Measurements from ENCODE around the gene PCNT. TPM values are rescaled to one million over a fixed set of nuclear protein-coding genes. Genes with fewer than 3 reads are reported as not detected.

The PCNT gene
- total RNA-seq, 2 experiments from 2014 or later: 50.0 to 53.1 TPM

DNA sequence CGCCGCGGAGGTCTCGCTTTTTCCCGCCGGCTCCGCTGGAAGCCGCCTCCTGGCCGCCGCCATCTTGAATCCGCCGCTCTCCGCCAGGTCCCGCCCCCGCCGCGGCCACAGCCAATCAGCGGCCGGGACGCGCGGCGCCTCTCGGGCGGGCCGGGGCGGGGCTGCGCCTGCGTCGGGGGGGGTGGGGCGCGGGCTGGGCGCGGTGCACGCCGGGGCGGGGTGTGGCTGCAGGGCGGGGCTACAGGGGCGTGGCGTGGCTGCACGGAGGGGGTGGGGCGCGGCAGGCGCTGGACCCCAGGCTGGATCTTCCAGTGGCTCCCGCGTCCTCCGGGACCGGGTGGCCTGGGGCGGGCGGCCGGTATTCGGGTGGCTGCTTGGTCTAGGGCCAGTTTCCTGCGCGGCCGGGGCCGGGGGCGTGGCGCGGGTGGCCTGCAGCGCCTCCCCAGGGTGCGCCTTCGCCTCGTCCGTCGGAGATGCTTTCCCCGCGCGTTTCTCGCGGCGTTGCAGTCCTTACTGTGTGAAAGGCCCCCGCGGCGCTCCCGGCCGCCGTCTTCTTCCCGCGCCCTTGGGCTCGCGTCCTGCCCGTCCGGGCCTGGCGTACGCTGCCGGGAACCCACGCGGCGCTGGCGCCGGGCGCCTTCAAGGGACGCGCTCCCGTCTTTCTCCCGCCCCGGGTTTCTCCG is 575 bp downstream of the PCNT start:
- CTCF ChIA-PET: interaction anchor here (1.2 to 1.3 kb wide), 3 partner anchors 48 to 181 kb away, joined by 3 to 5 read pairs (median 3); no protein-coding TSS in a partner anchor
- POLR2A ChIA-PET: no interaction called here

DNA sequence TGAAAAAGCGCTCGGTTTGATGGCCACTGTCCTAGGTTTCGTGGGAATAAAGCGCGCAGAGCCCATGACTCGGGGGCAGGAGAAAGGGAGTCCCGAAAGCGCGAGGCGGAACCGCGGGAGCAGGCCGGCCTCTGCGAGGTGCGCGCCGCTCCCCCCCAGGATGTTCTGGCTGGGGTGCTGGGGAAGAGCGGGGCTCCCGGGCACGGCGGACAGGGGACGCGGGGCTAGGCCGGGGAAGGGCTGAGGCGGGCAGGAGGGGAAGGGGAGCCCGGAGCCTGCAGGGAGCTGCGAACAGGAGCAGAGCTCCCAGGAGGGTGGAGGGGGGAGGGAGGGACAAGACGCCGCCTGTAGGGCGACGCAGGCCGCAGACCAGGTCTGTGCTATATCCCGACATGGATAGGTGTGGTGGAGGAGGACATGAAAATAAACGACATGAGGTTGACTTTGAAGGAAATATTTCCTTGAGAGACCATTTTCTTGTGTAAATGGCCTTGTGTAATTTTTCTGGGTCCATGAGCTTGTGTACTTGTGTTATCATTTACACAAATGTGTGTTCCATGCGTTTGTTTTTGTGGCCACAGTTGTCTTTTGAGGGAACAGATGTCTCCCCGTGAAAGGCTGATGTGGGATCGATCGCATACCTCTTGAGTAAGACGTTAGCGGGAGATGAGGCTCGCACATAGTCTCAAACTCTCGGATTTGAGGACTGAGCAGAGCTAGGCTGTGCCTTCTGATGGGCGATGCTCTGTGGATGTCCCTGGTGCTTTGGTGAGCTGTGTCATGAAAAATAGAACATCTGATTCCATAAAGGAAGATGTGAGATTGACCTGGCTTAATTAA is 1.3 kb downstream of the PCNT start:
- ChIA-PET POLR2A (no interaction called here), CTCF (interaction anchor here (0.7 to 1.3 kb wide), 5 partner anchors 13 to 182 kb away, joined by 3 to 5 read pairs (median 3); no protein-coding TSS in a partner anchor)

DNA sequence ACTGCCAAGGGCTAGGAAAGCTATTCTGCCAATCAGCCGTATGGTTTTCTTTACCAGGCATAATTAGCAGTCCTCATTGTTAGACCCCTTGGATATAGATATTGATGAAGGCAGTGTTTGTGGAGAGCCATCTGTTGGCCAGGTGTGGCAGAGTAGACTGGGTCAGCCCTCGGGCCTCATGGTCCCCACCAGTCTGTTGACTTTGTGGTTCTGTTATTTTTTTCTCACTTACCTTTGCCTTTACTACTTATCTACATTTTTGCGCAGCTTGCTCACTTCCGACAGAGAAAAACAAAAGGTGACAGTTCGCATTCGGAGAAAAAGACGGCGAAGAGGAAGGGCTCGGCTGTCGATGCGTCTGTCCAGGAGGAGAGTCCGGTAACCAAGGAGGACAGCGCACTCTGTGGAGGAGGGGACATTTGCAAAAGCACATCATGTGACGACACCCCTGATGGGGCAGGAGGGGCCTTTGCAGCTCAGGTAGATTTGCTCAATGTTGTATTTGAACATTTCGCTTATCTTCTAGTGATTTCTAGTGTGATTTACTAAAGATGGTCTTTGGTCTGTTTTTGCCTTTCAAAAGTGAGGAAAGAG is 2.3 kb downstream of the PCNT start:
- POLR2A ChIA-PET: no interaction called here
- CTCF ChIA-PET: interaction anchor here (0.8 to 1.3 kb wide), 2 partner anchors 12 to 50 kb away, joined by 4 to 5 read pairs; no protein-coding TSS in a partner anchor

DNA sequence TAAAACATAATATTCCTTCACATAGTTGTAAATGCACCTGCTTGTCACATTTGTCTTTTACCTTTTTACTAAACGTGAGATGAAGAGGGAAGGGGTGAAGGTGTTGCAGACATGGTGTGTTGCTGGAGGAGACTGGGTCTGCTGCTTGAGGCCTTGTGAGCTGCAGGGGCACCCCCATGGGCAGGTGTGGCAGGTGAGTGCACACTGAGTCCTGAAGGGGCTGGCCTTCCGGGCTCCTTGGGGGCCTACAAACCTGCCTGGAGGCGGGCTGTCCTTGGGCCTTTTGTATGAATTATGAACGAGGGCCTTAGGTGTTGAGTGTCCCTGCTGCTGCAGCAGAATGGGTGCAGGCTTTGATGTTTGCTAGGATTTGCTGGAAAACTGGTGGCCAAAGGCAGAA is 3.8 kb downstream of the PCNT start:
- ChIA-PET POLR2A (no interaction called here), CTCF (no interaction called here)

DNA sequence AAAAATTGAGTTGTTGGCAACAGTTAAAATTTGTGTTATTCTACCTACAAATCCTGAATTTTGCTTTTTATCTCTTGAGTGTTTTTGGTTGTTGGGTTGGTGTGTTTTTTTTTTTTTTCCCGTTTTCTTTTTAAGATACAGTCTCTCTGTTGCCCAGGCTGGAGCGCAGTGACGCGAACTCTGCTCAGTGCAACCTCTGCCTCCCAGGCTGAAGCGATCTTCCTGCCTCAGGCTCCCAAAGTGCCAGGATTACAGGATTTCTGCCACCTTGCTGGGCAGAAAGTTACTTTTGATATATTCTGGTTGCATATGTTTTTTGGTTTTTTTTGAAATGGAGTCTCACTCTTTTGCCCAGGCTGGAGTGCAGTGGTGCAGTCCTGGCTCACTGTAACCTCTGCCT is 4.2 kb downstream of the PCNT start:
- ChIA-PET POLR2A (interaction anchor here (0.6 kb wide), 1 partner anchor 43 kb away, joined by 3 read pairs; no protein-coding TSS in a partner anchor), CTCF (no interaction called here)

DNA sequence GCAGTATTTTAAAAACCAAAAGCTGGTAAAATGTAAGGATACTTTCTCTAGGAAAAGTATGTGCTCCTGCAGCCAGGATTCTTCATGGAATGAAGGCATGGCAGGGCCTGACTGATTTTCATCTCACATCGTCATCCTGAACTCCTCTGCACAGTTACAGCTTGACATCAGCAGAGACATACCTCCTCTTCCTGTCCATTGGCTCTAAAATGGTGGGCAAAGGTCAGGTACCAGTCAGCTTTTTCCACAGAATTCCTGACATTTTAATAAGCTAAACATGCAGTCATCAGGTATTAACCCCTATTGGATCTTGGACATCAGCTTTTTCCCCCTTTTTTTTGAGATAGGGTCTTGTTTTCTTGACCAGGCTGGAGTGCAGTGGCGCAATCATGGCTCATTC is 5.8 kb downstream of the PCNT start:
- ChIA-PET POLR2A (no interaction called here), CTCF (no interaction called here)

DNA sequence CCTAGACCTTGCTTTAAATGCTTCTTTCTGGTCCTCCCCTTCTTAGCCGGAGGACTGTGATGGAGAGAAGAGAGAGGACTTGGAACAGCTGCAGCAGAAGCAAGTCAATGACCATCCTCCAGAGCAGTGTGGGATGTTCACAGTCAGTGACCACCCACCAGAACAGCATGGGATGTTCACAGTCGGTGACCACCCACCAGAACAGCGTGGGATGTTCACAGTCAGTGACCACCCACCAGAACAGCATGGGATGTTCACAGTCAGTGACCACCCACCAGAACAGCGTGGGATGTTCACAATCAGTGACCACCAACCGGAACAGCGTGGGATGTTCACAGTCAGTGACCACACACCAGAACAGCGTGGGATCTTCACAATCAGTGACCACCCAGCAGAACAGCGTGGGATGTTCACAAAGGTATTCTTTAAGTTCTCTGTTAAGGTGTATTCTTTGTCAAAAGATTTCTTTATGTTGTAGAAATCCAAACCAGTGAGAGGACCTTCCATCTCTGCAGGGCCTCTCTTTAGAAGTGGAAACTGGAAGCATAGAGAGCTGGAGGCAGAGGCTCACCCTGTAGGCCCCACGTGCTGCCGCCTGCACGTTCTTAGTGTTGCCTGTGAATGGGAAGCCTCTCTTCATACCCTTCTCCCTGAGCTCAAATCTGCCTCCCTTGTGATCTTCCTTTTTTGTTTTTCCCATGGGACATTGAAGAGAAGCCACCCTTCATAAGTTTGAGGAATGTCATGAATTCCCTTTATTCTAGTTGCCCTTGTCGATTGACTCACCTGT is 10.6 kb downstream of the PCNT start:
- POLR2A ChIA-PET: no interaction called here
- CTCF ChIA-PET: interaction anchor here (0.7 kb wide), 1 partner anchor 365 kb away, joined by 5 read pairs; no protein-coding TSS in a partner anchor

DNA sequence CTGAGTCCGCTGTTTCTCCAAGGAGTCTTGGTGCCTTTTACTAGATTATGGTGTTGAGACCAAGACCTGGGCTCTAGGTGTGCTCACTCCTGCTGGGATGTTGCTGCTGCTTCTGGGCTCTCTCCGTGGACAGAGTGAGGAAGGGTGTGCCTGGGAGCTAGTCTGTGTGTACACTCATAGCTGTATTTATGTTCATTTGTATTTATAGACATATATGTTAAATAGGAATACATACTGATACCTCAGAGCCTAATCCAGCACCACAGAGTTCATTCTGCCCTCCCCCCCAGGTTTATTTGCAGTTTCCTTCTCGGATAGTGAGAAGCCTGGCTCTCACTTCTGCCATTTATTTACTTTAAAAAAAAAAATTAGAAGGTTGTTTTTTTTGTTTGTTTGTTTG is 12.6 kb downstream of the PCNT start:
- POLR2A ChIA-PET: interaction anchor here (0.5 kb wide), 1 partner anchor 30 kb away, joined by 3 read pairs; no protein-coding TSS in a partner anchor

DNA sequence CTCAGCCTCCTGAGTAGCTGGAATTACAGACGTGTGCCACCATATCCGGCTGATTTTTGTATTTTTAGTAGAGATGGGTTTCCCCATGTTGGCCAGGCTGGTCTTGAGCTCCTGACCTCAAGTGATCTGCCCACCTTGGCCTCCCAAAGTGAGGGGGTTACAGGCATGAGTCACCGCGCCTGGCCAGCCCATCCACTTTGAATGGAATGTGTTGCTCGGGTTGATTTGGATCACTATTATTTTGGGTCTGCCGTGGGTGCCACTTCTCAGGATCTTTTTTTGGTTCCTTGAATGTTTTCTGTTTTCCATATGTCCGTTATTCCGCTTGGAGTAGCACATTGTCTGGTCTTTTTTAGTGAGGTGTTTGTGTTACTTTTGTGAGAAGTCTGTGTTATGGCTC is 17.0 kb downstream of the PCNT start:
- CTCF ChIA-PET: no interaction called here
- POLR2A ChIA-PET: no interaction called here

More for the DNA sequence above, 12.6 kb downstream of the PCNT start:
- CTCF ChIA-PET: interaction anchor here (1.0 kb wide), 1 partner anchor 37 kb away, joined by 3 read pairs; no protein-coding TSS in a partner anchor

DNA sequence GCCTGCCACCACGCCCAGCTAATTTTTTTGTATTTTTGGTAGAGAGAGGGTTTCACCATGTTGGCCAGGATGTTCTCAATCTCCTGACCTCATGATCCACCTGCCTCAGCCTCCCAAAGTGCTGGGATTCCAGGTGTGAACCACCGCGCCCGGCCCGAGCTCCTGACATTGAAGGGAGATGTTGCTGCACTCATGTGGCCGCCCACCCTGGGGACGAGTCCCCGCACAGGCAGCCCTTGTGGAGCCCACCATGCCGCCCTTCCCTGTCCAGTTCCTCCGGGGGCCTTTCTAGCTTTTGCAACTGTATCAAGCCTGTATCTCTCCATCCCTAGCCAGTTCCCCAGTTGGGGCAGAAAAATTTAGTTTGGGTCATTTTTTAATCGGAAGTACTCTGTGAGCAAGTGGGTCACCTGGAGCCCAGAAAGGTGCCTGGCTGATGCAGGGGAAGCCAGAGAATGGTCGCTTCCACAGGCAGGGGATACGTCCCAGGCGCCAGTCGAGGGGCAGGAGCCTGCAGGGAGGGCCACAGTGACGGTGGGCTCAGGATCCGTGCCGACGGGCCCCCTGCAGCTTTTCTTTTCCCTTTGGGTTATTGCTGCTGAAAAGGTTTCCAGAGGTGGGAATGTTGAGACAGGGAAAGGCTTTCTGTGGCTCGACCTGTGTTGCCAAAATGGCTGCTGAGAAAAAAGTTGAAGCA is 20.4 kb downstream of the PCNT start:
- ChIA-PET CTCF (interaction anchor here (0.9 kb wide), 1 partner anchor 79 kb away, joined by 4 read pairs; no protein-coding TSS in a partner anchor), POLR2A (no interaction called here)

DNA sequence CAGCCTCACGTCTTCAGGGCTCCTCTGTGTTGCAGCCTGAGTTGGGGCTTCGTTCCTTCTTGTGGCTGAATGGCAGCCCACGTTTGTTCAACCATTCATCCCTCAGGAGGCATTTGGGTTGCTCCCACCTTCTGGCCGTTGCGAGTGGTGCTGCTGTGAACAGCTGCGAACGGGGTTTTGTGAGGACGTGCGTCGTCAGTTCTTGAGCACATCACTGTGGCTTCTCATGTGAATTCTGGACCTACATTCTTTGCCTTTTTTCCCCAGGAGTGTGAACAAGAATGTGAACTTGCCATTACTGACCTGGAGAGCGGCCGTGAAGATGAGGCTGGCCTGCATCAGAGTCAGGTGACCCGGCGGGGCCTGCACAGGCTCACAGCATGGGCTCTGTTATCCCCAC is 21.9 kb downstream of the PCNT start:
- POLR2A ChIA-PET: no interaction called here
- CTCF ChIA-PET: no interaction called here

DNA sequence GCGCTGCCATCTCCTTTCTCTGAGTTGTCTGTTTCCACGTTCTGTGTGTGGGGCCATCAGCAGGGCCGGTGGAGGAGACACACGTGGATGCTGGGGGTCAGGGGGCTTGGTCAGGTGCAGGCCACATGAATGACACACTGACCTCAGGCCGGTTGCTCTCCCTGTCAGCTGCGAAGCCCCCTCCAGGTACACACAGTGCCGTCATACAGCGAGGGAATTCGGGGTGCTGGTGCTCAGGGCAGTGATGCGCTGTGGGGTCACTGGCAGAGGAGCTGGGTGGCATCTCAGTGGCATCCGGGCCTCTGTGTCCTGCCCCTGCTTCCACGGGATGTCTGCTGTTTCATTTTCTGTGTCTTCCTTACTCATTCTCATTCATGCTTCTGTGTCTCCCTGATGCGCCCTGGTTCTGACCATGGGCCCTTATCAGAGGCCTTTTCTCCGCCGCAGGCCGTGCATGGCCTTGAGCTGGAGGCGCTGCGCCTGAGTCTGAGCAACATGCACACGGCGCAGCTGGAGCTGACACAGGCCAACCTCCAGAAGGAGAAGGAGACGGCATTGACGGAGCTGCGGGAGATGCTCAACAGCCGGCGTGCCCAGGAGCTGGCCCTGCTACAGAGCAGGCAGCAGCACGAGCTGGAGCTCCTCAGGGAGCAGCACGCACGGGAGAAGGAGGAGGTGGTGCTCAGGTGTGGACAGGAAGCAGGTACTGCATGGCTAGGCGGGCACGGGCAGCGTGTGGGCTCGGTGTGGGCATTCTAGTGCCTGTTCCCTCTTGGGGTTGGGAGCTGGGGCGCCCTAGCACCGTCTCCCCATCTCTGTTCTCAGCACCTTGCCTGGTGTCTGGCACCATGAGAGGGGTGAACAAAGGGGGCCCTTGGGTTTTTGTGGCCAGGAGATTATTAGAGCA is 22.6 kb downstream of the PCNT start:
- POLR2A ChIA-PET: no interaction called here
- CTCF ChIA-PET: no interaction called here

DNA sequence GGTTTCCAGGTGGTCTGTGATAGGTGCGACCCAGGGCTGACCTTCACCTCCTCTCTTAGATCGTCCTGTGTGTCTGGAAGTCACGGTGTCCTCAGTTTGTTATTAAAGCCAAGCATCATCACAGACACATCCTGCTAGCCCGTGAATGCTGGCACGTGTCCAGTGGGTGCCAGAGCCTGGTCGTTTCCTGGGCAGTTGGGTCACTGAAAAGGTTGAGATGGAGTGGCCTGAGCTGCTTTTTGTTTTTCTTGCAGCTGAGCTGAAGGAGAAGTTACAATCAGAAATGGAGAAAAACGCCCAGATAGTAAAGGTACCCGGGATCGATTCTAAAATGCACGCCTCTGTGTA is 23.2 kb downstream of the PCNT start:
- ChIA-PET CTCF (no interaction called here), POLR2A (no interaction called here)

DNA sequence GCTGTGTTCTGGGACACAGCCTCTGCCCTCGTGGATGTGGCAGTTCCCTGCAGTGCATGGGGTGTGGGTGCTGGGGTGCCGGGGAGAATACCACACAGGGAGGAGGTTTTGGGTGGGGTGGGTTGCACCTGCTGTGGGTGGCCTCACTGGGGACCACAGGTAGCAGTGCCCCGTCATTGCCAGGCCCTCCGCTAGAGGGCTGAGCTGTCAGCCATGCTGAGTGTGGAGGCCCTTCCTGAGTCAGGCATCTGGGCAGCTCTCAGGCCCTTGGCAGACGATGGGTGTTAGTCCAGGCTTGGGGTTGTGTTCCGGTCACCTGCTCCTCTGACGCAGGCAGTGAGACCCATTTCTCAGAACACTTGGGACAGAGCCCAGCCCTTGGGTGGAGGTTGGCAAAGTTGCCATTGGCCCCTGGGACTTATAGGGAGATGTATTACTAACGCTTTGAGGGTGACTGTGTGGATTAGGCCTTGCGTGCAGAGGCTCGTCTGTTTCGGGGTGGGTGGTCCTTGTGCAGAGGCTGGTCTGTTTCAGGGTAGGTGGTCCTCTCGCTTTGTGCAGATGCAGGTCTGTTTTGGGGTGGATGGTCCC is 23.9 kb downstream of the PCNT start:
- ChIA-PET POLR2A (interaction anchor here (0.7 kb wide), 1 partner anchor 114 kb away, joined by 3 read pairs; no protein-coding TSS in a partner anchor), CTCF (no interaction called here)

DNA sequence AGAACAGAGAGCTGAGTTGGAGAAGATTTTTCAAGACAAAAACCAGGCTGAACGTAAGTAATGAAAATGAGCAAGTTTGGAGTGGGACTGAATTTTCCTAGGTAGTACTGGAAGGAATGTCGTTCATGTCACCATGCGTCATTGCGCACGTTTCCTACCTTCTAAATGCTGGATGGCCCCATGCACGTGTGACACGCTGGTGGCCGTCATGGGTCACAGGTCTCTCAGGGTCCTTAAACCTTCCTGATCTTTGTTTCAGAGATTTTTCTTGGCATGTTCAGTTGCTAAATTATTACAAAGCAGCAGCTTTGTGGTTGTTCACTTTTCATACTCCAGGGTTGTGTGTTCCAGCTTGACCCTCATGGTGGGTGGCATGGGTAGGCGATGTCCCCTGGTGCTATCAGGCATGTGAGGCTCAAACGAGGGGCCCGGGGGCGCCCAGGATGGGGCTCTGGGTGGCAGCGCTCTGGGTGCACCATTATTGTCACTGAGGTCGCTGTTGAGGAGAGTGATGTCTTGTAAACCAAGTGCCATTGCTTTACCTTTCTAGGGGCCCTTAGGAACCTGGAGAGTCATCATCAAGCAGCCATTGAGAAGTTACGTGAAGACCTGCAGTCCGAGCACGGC is 25.3 kb downstream of the PCNT start:
- POLR2A ChIA-PET: interaction anchor here (0.5 kb wide), 1 partner anchor 78 kb away, joined by 6 read pairs; no protein-coding TSS in a partner anchor
- CTCF ChIA-PET: no interaction called here

DNA sequence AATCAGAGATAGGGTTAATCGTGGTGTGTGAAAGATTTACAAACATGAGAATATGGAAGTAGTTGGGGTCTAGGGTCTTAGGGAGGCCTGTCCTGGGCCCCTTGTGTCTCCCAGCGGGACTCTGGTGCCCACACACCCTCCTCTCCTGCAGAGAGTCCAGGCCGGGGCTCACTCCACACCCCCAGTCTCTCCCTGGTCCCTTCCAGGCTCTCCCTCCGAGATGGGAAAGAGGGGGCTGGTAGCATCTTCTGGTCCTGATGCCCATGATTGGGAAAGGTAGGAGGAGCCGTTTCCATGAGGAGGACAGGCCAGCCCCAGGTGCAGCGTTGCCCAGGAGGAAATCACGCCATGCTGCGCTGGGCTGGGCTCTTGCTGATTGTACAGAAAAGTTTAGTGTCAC is 26.6 kb downstream of the PCNT start:
- POLR2A ChIA-PET: no interaction called here
- CTCF ChIA-PET: no interaction called here

DNA sequence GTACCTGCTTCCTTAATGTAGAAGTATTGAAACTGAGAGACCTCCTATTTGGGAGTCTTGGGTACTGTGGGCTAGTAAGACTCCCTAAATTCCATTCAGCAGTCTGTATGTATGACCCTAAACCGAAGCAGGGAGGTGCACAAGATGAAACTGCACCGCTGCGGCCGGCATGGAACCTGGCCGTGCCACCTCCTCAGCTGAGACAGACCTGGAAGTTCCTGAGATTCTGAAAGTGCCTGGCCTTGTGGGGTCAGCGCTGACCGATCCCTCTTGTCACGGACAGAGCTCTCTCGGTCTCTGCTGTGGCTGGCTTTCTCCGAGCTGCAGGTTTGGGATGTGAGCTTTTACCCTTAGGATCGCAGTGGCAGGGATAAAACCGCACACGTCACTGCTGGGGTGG is 27.0 kb downstream of the PCNT start:
- ChIA-PET POLR2A (no interaction called here), CTCF (interaction anchor here (1.0 kb wide), 1 partner anchor 207 kb away, joined by 3 read pairs; no protein-coding TSS in a partner anchor)
